Astrocyte of the spinal cord (primary cell): ENCODE measurements around the gene INO80C.

Experiments
- DNase-seq: peaks from one replicate; pipeline ENCODE4 v3.0.0; 2011; ENCODE audit warnings: low read depth, low spot score
- H3K4me3 ChIP-seq: 2 replicates; pipeline ENCODE4 v1.5.1; 2011; ENCODE audit warnings: low read depth, mild to moderate bottlenecking, low read length, moderate library complexity
- in situ Hi-C: cut with HindIII; loops from 2 replicates; pipeline ENCODE4 v1.10.0; 2017; ENCODE audit warnings: low sequenced_read_pairs
- TF ChIP-seq, protein P1 (sequence below): IDR thresholded peaks from 2 replicates; pipeline ENCODE4 v1.5.1; 2012; ENCODE audit warnings: low read depth, mild to moderate bottlenecking, low read length, inconsistent platforms

Gene INO80C

DNA sequence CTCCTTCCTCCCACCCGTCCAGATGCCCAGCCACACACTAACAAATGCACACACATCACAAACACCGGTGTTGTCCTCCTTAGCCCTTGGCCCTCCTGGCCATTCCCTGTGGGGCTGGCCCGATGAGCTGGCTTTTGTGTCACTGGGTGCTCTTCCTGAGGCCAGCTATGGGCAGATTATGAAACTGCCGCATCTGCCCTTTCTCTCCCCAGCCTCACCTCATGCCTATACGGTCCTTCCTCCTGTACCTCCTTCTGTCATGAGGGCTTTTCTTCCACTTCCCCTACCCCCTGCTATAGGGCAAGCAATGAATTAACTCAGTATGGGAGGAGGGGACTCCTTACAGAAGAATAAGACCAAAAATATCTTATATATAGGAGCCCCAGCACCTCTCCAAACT lies 10.3 kb upstream of the INO80C start:
- H3K4me3 ChIP-seq, result no peak overlapping the region
- TF ChIP-seq, protein P1, sequence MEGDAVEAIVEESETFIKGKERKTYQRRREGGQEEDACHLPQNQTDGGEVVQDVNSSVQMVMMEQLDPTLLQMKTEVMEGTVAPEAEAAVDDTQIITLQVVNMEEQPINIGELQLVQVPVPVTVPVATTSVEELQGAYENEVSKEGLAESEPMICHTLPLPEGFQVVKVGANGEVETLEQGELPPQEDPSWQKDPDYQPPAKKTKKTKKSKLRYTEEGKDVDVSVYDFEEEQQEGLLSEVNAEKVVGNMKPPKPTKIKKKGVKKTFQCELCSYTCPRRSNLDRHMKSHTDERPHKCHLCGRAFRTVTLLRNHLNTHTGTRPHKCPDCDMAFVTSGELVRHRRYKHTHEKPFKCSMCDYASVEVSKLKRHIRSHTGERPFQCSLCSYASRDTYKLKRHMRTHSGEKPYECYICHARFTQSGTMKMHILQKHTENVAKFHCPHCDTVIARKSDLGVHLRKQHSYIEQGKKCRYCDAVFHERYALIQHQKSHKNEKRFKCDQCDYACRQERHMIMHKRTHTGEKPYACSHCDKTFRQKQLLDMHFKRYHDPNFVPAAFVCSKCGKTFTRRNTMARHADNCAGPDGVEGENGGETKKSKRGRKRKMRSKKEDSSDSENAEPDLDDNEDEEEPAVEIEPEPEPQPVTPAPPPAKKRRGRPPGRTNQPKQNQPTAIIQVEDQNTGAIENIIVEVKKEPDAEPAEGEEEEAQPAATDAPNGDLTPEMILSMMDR, result no peak
- DNase-seq, result no peak
- in situ Hi-C loops, result no loop called here

DNA sequence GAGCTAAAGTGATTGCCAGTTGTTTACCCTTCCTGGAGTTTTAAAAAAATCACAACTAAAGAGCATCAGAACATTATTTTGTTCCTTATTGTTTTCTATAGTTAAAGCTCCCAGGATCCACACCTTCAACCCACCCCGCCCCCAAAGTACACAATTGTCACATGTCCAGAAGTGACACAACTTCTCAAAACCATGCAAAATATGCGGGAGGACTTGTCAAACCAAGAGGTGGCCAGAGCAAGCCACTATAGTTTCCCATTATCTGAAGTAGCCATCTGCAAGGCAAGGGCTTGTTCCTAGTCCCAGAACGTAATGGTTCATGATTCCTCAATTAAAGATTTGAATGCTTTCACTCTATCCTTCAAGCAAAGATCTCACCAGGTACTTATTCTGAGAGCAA lies 9.9 kb upstream of the INO80C start:
- DNase-seq, result no peak
- no peak overlapping the region for H3K4me3 ChIP-seq
- TF ChIP-seq, protein P1, result no peak
- in situ Hi-C loops, result no loop called here

DNA sequence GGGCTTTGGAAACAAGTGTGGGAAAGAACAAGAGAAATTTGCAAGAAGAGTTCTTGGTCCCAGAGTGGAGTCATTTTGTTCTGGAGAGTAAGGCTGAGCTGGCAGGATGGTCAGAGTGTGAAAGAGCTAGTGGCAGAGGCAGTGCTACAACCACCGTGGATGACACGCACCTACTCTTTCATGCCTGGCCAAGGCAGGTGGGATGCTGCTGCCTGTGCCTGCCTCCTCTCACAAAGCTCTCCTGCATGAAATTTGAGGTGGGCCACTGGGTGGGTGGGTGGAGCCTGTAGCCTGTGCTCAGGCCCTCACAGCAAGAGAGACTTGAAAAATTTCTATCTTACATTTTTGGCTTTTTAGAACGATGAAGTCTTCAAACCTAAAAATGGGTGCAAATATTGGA lies 9.4 kb upstream of the INO80C start:
- TF ChIP-seq, protein P1, result no peak
- H3K4me3 ChIP-seq, result no peak overlapping the region
- DNase-seq, result no peak
- in situ Hi-C loops, result no loop called here

DNA sequence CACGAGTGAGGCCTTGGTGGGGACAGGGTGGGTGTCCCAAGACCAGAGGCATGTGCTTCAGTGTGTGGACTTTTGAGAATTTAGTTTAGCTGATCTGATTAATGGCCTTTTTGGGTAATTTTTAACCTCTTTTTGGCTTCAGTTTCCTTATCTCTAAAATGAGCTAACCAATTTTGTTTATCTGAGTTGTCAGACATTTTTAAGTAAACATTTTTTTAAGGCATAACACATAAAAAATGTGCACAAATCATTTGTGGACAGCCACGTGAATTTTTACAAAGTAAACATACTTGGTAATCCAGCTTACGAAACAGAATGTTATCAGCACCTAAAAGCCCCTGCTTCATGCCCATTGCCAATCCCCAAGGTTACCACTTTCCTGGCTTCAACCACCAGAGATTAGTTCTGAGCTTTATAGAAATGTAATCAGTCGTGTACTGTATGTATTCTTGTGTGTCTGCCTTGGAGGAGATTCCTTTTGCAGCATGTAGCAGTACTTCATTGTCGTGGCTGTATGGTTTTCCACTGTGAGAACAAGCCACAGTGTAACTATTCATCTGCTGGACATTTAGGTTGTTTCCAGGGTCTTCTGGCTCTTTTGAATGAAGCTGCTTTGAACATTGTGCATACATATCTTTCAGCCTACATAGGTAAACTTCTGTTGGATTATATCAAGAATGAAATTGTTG lies 8.4 kb upstream of the INO80C start:
- DNase-seq, result no peak
- no peak overlapping the region for H3K4me3 ChIP-seq
- TF ChIP-seq, protein P1, result no peak
- in situ Hi-C loops, result no loop called here

DNA sequence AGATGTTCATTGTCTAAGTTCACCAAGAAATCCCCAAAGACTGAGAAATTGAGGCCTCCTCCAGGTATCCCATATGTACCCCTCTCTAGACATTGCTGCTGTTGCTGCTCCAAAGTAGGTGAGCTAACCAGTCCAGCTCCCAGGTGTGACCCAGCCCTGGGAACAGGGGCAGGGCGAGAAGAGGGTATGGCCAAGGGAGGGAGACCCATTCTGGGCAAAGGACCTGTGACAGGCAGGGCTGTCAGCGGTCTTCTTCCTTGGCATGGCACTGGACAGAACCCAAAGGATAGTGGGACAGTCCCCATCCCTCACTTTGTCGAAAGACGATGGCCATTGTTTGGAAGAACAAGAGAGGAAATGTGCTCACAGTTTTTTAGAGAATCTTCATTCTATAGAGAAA lies 7.2 kb upstream of the INO80C start:
- H3K4me3 ChIP-seq, result no peak overlapping the region
- TF ChIP-seq, protein P1, result no peak
- DNase-seq, result no peak
- in situ Hi-C loops, result no loop called here

DNA sequence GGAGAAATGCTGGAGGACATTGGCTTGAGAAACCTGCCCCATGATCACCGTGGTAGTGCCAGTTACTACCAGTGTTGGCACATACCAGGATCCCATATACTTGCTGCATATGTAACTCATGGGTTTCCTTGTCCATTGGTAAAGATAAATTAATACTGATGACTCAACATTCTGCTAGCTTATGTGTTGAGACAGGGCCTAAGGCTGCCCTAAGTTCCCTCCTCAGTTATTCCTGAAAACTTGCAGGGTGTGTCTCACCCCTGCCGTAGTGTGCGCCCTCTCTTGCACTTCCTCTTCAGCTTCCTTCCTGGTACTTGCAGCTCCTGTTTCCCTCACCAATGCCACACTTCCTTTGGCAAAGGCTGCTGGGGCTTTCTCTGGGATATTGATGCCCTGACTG lies 4.3 kb upstream of the INO80C start:
- H3K4me3 ChIP-seq, result no peak overlapping the region
- no peak for DNase-seq
- TF ChIP-seq, protein P1, result no peak
- in situ Hi-C loops, result no loop called here
